ENCODE results near the gene RELA. TPM values are rescaled to one million over a fixed set of nuclear protein-coding genes. Genes with fewer than 3 reads are reported as not detected.

Gene RELA
- total RNA-seq, 1 donor from 2014 or later = 79.7 TPM

GRCh38 chr11:65616575-65617001 lies 46.1 kb downstream of the RELA start:
- no peak for TF ChIP-seq CTCF (IDR thresholded peaks at IDR 0.05)
- no peak for DNase-seq (ENCODE audit: extremely low spot score, unreplicated experiment)
- Mint-ChIP-seq H3K4me1 (ENCODE audit: unreplicated experiment) (peaks cover 22% of the 10 kb centered on the region), H3K4me3 (ENCODE audit: unreplicated experiment) (peak overlapping the region; percentile 84), H3K9me3 (ENCODE audit: unreplicated experiment) (no peaks in the 10 kb centered on the region), H3K27me3 (ENCODE audit: unreplicated experiment) (no peaks in the 10 kb centered on the region), H3K27ac (ENCODE audit: unreplicated experiment) (peak overlapping the region; percentile 75), H3K36me3 (ENCODE audit: unreplicated experiment) (peaks cover 15% of the 10 kb centered on the region)

GRCh38 chr11:65615950-65616574 lies 46.7 kb downstream of the RELA start:
- no peaks in the 10 kb centered on the region for H3K27me3 Mint-ChIP-seq (ENCODE audit: unreplicated experiment)
- H3K4me1 Mint-ChIP-seq (ENCODE audit: unreplicated experiment) = peaks cover 26% of the 10 kb centered on the region
- H3K27ac Mint-ChIP-seq (ENCODE audit: unreplicated experiment) = peak overlapping the region; percentile 94
- H3K9me3 Mint-ChIP-seq (ENCODE audit: unreplicated experiment) = no peaks in the 10 kb centered on the region
- DNase-seq (ENCODE audit: extremely low spot score, unreplicated experiment) = no peak
- TF ChIP-seq CTCF (IDR thresholded peaks at IDR 0.05) = no peak
- peaks cover 14% of the 10 kb centered on the region for H3K36me3 Mint-ChIP-seq (ENCODE audit: unreplicated experiment)
- H3K4me3 Mint-ChIP-seq (ENCODE audit: unreplicated experiment) = peak overlapping the region; percentile 89

GRCh38 chr11:65615229-65615949 lies 47.3 kb downstream of the RELA start, which contains the start of gene PCNX3:
PCNX3 (plus strand) TSS chr11:65615776; CDS start chr11:65616312, 536 bp downstream.
- H3K27ac Mint-ChIP-seq (ENCODE audit: unreplicated experiment) = peak within 1 kb of the TSS; percentile 94
- no peaks in the 10 kb centered on the region for H3K27me3 Mint-ChIP-seq (ENCODE audit: unreplicated experiment)
- H3K4me1 Mint-ChIP-seq (ENCODE audit: unreplicated experiment) = peaks cover 33% of the 10 kb centered on the region
- no peak for TF ChIP-seq CTCF (IDR thresholded peaks at IDR 0.05)
- no peaks in the 10 kb centered on the region for H3K9me3 Mint-ChIP-seq (ENCODE audit: unreplicated experiment)
- H3K4me3 Mint-ChIP-seq (ENCODE audit: unreplicated experiment) = peak within 1 kb of the TSS; percentile 89
- peak; percentile 100 for DNase-seq (ENCODE audit: extremely low spot score, unreplicated experiment)
- H3K36me3 Mint-ChIP-seq (ENCODE audit: unreplicated experiment) = peaks cover 14% of the 10 kb centered on the region

- no peaks in the 10 kb centered on the region for H3K9me3 Mint-ChIP-seq (ENCODE audit: unreplicated experiment)
- no peak for DNase-seq (ENCODE audit: extremely low spot score, unreplicated experiment)
- peak overlapping the region; percentile 62 for H3K27ac Mint-ChIP-seq (ENCODE audit: unreplicated experiment)
- no peaks in the 10 kb centered on the region for H3K27me3 Mint-ChIP-seq (ENCODE audit: unreplicated experiment)
- H3K36me3 Mint-ChIP-seq (ENCODE audit: unreplicated experiment) = peaks cover 12% of the 10 kb centered on the region
- H3K4me1 Mint-ChIP-seq (ENCODE audit: unreplicated experiment) = peaks cover 44% of the 10 kb centered on the region
- H3K4me3 Mint-ChIP-seq (ENCODE audit: unreplicated experiment) = peak overlapping the region; percentile 89
- no peak for TF ChIP-seq CTCF (IDR thresholded peaks at IDR 0.05)
These were observed 49.4 kb downstream of the RELA start for GRCh38 chr11:65613091-65613928.

Measured in osteocyte (in vitro differentiated cells).